Ishikawa (cell line): Measurements from ENCODE around the gene LIPG.

Experiments used
- CEBPB ChIP-seq: IDR thresholded peaks from 2 replicates; pipeline ENCODE4 v1.6.1; 2012
- CREB1 ChIP-seq: IDR thresholded peaks from 2 replicates; pipeline ENCODE4 v1.6.1; 2012; ENCODE audit warnings: low read depth
- EGR1 ChIP-seq: IDR thresholded peaks from 2 replicates; pipeline ENCODE4 v1.6.1; 2012
- EP300 ChIP-seq: IDR thresholded peaks from 2 replicates; pipeline ENCODE4 v1.6.1; 2012; ENCODE audit warnings: borderline replicate concordance
- FOXM1 ChIP-seq: IDR thresholded peaks from 2 replicates; pipeline ENCODE4 v1.6.1; 2012; ENCODE audit warnings: low read depth, borderline replicate concordance
- NFIC ChIP-seq: IDR thresholded peaks from 2 replicates; pipeline ENCODE4 v1.6.1; 2012
- RAD21 ChIP-seq: IDR thresholded peaks from 2 replicates; pipeline ENCODE4 v1.6.1; 2012; ENCODE audit warnings: low read depth
- TAF1 ChIP-seq: IDR thresholded peaks from 2 replicates; pipeline ENCODE4 v1.6.1; 2012; ENCODE audit warnings: low read depth, mild to moderate bottlenecking
- TCF12 ChIP-seq: IDR thresholded peaks from 2 replicates; pipeline ENCODE4 v1.6.1; 2012; ENCODE audit warnings: low read depth
- TEAD4 ChIP-seq: IDR thresholded peaks from 2 replicates; pipeline ENCODE4 v1.6.1; 2012
- YY1 ChIP-seq: IDR thresholded peaks from 2 replicates; pipeline ENCODE4 v1.6.1; 2012; ENCODE audit warnings: low read depth
- ZBTB7A ChIP-seq: IDR thresholded peaks from 2 replicates; pipeline ENCODE4 v1.6.1; 2012; ENCODE audit warnings: low read depth
- TF ChIP-seq, protein P1 (sequence below): IDR thresholded peaks from 2 replicates; pipeline ENCODE4 v1.6.1; 2012
- TF ChIP-seq, protein P2 (sequence below): IDR thresholded peaks from 2 replicates; pipeline ENCODE4 v1.6.1; 2012; ENCODE audit warnings: low read depth, mild to moderate bottlenecking
- TF ChIP-seq, protein P3 (sequence below): IDR thresholded peaks from 2 replicates; pipeline ENCODE4 v1.6.1; 2012

LIPG gene

DNA sequence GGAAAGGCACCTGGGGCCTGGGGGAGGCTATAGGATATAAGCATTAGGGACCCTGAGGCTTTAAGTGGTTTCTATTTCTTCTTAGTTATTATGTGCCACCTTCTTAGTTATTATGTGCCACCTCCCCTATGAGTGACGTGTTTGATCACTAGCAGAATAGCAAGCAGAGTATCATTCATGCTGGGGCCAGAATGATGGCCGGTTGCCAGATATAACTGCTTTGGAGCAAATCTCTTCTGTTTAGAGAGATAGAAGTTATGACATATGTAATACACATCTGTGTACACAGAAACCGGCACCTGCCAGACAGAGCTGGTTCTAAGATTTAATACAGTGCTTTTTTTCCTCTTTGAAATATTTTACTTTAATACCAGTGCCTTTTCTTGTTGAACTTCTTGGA lies 29.4 kb downstream of the LIPG start:
- TF ChIP-seq, protein P1, sequence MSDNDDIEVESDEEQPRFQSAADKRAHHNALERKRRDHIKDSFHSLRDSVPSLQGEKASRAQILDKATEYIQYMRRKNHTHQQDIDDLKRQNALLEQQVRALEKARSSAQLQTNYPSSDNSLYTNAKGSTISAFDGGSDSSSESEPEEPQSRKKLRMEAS = no peak
- TF ChIP-seq EP300 (no peak), RAD21 (no peak), YY1 (no peak), CREB1 (no peak)
- TF ChIP-seq, protein P2, sequence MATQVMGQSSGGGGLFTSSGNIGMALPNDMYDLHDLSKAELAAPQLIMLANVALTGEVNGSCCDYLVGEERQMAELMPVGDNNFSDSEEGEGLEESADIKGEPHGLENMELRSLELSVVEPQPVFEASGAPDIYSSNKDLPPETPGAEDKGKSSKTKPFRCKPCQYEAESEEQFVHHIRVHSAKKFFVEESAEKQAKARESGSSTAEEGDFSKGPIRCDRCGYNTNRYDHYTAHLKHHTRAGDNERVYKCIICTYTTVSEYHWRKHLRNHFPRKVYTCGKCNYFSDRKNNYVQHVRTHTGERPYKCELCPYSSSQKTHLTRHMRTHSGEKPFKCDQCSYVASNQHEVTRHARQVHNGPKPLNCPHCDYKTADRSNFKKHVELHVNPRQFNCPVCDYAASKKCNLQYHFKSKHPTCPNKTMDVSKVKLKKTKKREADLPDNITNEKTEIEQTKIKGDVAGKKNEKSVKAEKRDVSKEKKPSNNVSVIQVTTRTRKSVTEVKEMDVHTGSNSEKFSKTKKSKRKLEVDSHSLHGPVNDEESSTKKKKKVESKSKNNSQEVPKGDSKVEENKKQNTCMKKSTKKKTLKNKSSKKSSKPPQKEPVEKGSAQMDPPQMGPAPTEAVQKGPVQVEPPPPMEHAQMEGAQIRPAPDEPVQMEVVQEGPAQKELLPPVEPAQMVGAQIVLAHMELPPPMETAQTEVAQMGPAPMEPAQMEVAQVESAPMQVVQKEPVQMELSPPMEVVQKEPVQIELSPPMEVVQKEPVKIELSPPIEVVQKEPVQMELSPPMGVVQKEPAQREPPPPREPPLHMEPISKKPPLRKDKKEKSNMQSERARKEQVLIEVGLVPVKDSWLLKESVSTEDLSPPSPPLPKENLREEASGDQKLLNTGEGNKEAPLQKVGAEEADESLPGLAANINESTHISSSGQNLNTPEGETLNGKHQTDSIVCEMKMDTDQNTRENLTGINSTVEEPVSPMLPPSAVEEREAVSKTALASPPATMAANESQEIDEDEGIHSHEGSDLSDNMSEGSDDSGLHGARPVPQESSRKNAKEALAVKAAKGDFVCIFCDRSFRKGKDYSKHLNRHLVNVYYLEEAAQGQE = no peak

DNA sequence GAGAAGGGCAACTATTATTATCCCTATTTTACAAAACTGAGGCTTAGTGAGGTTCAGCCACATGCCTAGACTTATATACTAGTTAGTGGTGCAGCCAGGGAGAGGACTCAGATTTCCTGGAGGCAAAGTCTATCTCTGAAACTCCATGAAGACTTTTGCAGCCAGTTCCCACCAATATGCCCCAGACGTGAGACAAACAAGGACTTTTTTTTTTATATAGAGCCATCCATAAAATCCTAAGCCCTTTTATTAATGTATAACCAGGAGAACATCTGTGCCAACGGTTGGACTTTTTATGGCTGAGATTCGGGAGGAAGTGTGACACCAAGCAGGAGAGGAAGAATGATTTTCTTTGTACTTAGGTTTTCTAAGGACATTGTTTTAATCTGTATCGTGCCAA lies 29.9 kb downstream of the LIPG start:
- TF ChIP-seq EGR1 (no peak), TAF1 (no peak), FOXM1 (no peak), YY1 (no peak), TCF12 (no peak), NFIC (no peak), CREB1 (no peak), EP300 (no peak), RAD21 (no peak), TEAD4 (no peak), ZBTB7A (no peak), CEBPB (no peak)
- TF ChIP-seq, protein P2 = no peak
- TF ChIP-seq, protein P3, sequence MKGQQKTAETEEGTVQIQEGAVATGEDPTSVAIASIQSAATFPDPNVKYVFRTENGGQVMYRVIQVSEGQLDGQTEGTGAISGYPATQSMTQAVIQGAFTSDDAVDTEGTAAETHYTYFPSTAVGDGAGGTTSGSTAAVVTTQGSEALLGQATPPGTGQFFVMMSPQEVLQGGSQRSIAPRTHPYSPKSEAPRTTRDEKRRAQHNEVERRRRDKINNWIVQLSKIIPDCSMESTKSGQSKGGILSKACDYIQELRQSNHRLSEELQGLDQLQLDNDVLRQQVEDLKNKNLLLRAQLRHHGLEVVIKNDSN = no peak
- TF ChIP-seq, protein P1 = no peak

DNA sequence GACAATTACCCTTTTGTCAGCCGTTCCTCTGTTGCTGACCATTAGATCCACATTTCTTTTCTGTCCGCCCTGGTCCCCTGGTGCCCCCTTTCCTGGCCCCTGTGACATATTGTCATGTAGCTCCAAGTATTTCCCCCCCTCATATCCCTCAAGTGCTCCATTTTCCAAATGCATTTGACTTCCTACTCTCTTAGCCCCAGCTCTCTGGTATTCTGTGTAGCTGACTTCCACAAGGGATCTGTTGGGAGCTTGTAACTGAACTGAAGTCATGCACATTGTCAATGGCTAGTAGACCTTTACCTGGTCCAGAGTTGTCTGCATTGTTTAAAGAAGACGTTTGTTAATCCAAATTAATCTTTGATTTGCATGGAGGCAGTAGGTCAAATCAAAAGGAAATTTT lies 34.8 kb downstream of the LIPG start:
- TF ChIP-seq FOXM1 = no peak
- TF ChIP-seq YY1 = no peak
- no peak for TF ChIP-seq TEAD4
- TF ChIP-seq CREB1 = no peak
- TF ChIP-seq, protein P3 = no peak
- no peak for TF ChIP-seq ZBTB7A
- no peak for TF ChIP-seq NFIC
- TF ChIP-seq TCF12 = no peak
- TF ChIP-seq EP300 = no peak
- TF ChIP-seq, protein P1 = no peak
- TF ChIP-seq EGR1 = no peak
- TF ChIP-seq, protein P2 = no peak
- no peak for TF ChIP-seq RAD21
- no peak for TF ChIP-seq CEBPB
- TF ChIP-seq TAF1 = no peak

DNA sequence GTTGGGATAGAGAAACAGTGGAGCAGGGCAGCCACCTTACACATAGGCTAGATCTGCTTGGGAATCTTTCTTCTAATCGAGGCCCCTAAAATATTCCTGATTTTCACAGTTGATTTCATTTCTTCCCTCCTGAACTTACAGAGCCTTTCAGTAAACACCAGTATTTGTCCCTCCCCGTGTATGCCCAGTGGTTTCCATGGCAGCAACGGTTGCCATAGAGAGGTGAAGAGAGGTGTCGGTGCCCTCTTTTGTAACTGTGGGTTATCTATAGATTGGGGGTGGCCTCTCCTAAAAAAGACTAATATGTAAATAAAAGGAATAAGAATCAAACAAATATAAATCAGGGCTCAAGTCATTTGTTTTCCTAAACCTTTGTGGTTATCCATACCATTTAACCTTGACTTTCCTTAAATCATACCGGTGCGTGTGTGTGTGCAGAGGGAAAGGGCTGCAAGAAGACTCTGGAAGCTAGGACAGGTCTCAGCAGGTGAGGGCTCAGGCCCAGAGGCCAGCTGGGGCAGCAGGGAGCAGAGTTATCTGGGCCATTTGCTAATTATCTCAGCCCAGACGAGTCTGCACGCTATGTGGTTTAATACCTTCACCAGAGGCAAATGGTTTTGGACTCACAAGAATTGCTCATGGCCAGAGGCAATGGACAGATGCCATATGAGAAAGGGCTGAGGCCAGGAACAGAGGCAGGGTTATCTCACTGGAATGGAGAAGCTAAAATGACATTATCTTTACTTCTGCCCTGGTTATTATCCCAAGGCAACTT lies 35.5 kb downstream of the LIPG start:
- no peak for TF ChIP-seq RAD21
- no peak for TF ChIP-seq ZBTB7A
- TF ChIP-seq EP300 = no peak
- no peak for TF ChIP-seq TCF12
- TF ChIP-seq, protein P2 = no peak
- TF ChIP-seq TAF1 = no peak
- no peak for TF ChIP-seq YY1
- TF ChIP-seq, protein P1 = no peak
